ENCODE results near the gene NOL8.

Gene NOL8

DNA sequence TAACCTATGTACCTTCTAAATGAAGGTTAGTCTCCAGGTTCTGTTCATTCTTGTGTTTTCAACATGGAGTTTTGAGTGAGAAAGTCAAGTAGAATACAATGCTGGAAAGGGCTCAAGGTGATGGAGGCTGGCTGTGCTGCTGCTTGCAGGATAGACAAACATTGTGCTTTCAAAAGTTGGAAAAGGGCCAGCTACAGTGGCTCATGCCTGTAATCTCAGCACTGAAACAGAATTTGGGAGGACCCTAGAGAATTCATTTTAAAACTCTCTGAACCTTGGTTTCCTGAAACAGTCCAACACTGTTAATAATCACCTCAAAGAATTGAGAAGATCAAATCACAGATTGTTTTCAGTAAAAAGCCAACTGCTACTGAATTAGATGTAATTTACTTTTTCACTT lies 16.3 kb downstream of the NOL8 start:
- Histone ChIP-seq H3K9ac (ENCODE audit: low read length) (no peak overlapping the region), H3K9me3 (ENCODE audit: control insufficient read depth, low read depth, low read length) (no peaks in the 10 kb centered on the region), H3K27ac (ENCODE audit: low read length) (no peak overlapping the region), H3K36me3 (ENCODE audit: control insufficient read depth, low read depth, low read length) (peaks cover 81% of the 10 kb centered on the region), H3K4me1 (ENCODE audit: control insufficient read depth, low read depth, low read length) (no peaks in the 10 kb centered on the region), H3K4me3 (ENCODE audit: low read length) (no peak overlapping the region), H3K27me3 (ENCODE audit: control insufficient read depth, insufficient read depth, low read length) (no peaks in the 10 kb centered on the region)

DNA sequence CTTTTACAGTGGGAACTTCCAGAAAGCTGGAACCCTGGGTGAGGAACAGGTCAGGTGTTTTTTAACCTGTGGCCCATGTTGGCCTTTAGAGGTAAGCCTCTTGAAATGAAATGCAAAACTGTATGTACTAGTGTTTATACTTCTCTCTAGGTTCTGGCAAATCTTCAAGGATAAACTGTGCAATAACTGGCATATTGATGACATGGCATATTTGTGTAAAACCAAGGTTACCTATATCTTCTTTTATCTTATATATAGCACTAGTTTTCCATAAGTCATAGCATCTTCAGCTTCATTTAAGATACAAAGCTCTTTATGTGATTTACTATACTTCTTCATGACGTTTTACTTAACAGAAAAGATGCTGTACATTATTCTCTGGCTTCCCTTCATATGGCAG lies 24.2 kb downstream of the NOL8 start:
- peaks cover 90% of the 10 kb centered on the region for H3K36me3 ChIP-seq (ENCODE audit: control insufficient read depth, low read depth, low read length)
- H3K27me3 ChIP-seq (ENCODE audit: control insufficient read depth, insufficient read depth, low read length), result no peaks in the 10 kb centered on the region
- H3K27ac ChIP-seq (ENCODE audit: low read length), result no peak overlapping the region
- no peaks in the 10 kb centered on the region for H3K9me3 ChIP-seq (ENCODE audit: control insufficient read depth, low read depth, low read length)
- no peak overlapping the region for H3K4me3 ChIP-seq (ENCODE audit: low read length)
- no peaks in the 10 kb centered on the region for H3K4me1 ChIP-seq (ENCODE audit: control insufficient read depth, low read depth, low read length)
- H3K9ac ChIP-seq (ENCODE audit: low read length), result no peak overlapping the region

DNA sequence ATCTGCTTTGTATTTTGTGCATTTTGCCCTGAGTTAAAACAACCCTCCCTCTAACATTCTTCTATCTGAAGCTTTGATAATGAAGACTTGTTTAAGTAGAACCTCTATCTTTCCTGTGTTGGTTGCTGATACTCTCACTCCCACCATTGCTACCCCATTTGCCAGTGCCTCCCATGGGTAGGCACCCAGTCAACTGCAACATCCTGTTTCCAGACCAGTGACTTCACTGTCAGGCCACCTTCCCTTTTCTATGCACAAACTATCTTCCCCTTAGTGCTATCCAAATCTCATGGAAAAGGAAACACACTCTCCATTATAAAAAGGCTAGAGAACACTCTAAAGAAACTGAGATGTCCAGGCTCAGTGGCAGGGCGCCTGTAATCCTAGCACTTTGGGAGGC lies 26.0 kb downstream of the NOL8 start:
- Histone ChIP-seq H3K9ac (ENCODE audit: low read length) (no peak overlapping the region), H3K4me3 (ENCODE audit: low read length) (no peak overlapping the region), H3K4me1 (ENCODE audit: control insufficient read depth, low read depth, low read length) (no peaks in the 10 kb centered on the region), H3K36me3 (ENCODE audit: control insufficient read depth, low read depth, low read length) (peaks cover 73% of the 10 kb centered on the region), H3K9me3 (ENCODE audit: control insufficient read depth, low read depth, low read length) (no peaks in the 10 kb centered on the region), H3K27me3 (ENCODE audit: control insufficient read depth, insufficient read depth, low read length) (no peaks in the 10 kb centered on the region), H3K27ac (ENCODE audit: low read length) (no peak overlapping the region)

DNA sequence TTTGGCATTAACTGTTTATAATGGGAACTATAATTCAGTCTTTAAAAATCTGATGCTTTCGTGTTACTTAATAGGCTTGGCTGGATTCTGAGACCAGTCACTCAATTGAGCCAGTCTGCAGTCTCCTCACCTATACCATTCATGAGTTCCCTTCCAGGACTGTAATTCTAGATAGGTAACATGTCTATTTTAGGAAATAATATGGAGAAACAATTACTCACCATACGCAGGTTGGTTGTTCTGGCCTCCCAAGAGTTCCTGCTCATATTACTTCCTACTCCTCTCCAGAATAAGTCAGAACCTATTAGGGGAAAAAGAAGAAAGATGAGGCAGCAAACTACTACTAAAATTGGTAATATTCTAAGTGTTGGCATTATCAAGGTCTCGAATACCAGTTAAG lies 27.1 kb downstream of the NOL8 start:
- no peak overlapping the region for H3K4me3 ChIP-seq (ENCODE audit: low read length)
- no peaks in the 10 kb centered on the region for H3K9me3 ChIP-seq (ENCODE audit: control insufficient read depth, low read depth, low read length)
- H3K9ac ChIP-seq (ENCODE audit: low read length), result no peak overlapping the region
- no peaks in the 10 kb centered on the region for H3K4me1 ChIP-seq (ENCODE audit: control insufficient read depth, low read depth, low read length)
- H3K36me3 ChIP-seq (ENCODE audit: control insufficient read depth, low read depth, low read length), result peaks cover 62% of the 10 kb centered on the region
- no peaks in the 10 kb centered on the region for H3K27me3 ChIP-seq (ENCODE audit: control insufficient read depth, insufficient read depth, low read length)
- H3K27ac ChIP-seq (ENCODE audit: low read length), result no peak overlapping the region

DNA sequence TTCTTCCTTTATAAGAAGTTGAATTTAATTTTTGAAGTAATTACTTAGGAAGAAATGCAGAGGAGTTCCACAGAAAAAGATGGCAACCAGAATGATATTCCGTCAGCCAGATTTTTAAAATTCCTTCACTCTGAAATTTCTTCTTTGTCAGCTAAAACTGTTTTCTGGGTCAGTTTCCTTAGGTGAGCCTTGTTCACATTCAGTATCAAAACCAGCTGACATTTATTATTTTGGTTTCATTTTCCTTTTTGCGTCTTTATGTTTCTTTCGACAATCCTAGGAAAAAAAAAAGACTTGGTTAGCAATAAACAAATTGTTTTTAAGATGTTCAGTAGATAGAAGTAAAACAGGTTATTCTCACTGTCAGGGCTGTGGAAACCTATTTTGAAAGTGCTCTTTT lies 27.5 kb downstream of the NOL8 start:
- Histone ChIP-seq H3K9me3 (ENCODE audit: control insufficient read depth, low read depth, low read length) (no peaks in the 10 kb centered on the region), H3K27me3 (ENCODE audit: control insufficient read depth, insufficient read depth, low read length) (no peaks in the 10 kb centered on the region), H3K27ac (ENCODE audit: low read length) (no peak overlapping the region), H3K36me3 (ENCODE audit: control insufficient read depth, low read depth, low read length) (peaks cover 58% of the 10 kb centered on the region), H3K9ac (ENCODE audit: low read length) (no peak overlapping the region), H3K4me1 (ENCODE audit: control insufficient read depth, low read depth, low read length) (no peaks in the 10 kb centered on the region), H3K4me3 (ENCODE audit: low read length) (no peak overlapping the region)

DNA sequence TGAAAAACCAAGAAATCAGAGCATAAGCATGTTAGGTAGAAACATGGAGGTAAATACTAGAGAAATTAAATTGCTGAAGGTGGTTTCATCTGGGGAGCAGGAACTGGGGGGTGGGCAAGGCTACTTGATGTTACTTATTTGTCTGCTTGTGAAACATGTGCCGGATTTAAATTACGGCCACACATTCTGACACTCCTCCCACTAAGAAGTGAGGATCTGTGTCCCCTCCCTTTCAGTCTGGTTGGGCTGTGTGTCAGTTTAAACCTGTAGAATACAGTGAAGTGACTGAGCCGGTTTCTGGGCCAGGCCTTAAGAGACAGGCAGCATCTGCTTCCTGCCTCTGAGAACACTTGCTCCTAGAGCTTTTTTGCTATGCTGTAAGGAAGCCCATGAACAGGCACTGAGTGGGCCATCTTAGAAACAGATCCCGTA lies 29.3 kb downstream of the NOL8 start:
- Histone ChIP-seq H3K4me1 (ENCODE audit: control insufficient read depth, low read depth, low read length) (no peaks in the 10 kb centered on the region), H3K27ac (ENCODE audit: low read length) (no peak overlapping the region), H3K27me3 (ENCODE audit: control insufficient read depth, insufficient read depth, low read length) (no peaks in the 10 kb centered on the region), H3K9me3 (ENCODE audit: control insufficient read depth, low read depth, low read length) (no peaks in the 10 kb centered on the region), H3K36me3 (ENCODE audit: control insufficient read depth, low read depth, low read length) (peaks cover 43% of the 10 kb centered on the region), H3K9ac (ENCODE audit: low read length) (no peak overlapping the region), H3K4me3 (ENCODE audit: low read length) (no peak overlapping the region)

DNA sequence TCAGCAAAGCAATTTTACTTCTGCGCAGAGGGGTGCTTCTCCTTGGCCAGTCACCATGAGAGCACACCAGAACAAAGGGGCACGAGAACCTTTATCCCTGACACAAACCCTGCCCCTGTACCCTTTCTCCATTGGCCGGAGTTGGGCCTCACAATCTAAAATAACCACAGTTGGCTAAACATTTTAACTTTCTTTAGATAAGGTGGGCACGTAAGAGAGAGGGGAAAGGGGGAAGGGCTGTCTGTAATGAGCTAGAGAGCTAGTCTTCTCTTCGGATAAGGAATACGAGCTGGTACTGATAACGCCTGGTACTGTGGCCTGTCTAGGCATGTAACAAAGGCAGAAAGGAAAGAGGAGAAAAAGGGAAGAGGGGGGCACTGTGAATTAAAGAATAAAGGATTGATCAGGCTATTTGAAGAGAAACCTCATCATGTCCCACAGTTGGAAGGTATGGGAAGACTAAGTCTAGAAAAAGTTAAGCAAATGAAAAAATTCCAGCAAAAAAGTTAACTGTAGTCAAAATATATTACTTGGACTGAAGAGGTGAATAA lies 29.8 kb downstream of the NOL8 start:
- H3K4me1 ChIP-seq (ENCODE audit: control insufficient read depth, low read depth, low read length), result no peaks in the 10 kb centered on the region

DNA sequence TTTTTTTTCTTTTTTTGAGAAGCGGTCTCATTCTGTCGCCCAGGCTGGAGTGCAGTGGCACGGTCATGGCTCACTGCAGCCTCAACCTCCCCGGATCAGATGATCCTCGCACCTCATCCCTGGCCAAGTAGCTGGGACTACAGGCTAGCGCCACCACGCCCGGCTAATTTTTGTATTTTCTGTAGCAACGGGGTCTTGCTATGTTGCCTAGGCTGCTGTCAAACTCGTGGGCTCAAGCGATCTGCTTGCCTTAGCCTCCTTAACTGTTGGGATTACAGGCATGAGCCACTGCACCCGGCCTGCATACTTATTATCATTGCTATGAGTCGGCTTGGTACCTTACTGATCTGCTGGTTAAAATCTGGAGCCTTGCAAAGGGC lies 30.9 kb downstream of the NOL8 start:
- Histone ChIP-seq H3K36me3 (ENCODE audit: control insufficient read depth, low read depth, low read length) (peaks cover 43% of the 10 kb centered on the region), H3K9me3 (ENCODE audit: control insufficient read depth, low read depth, low read length) (no peaks in the 10 kb centered on the region), H3K9ac (ENCODE audit: low read length) (peak overlapping the region; percentile 96), H3K27ac (ENCODE audit: low read length) (peak overlapping the region; percentile 60), H3K4me3 (ENCODE audit: low read length) (peak overlapping the region; percentile 96), H3K4me1 (ENCODE audit: control insufficient read depth, low read depth, low read length) (no peaks in the 10 kb centered on the region), H3K27me3 (ENCODE audit: control insufficient read depth, insufficient read depth, low read length) (no peaks in the 10 kb centered on the region)

More for the DNA sequence above, 29.8 kb downstream of the NOL8 start:
- Histone ChIP-seq H3K36me3 (ENCODE audit: control insufficient read depth, low read depth, low read length) (peaks cover 43% of the 10 kb centered on the region), H3K9me3 (ENCODE audit: control insufficient read depth, low read depth, low read length) (no peaks in the 10 kb centered on the region), H3K9ac (ENCODE audit: low read length) (no peak overlapping the region), H3K27me3 (ENCODE audit: control insufficient read depth, insufficient read depth, low read length) (no peaks in the 10 kb centered on the region), H3K4me3 (ENCODE audit: low read length) (no peak overlapping the region), H3K27ac (ENCODE audit: low read length) (no peak overlapping the region)

DNA sequence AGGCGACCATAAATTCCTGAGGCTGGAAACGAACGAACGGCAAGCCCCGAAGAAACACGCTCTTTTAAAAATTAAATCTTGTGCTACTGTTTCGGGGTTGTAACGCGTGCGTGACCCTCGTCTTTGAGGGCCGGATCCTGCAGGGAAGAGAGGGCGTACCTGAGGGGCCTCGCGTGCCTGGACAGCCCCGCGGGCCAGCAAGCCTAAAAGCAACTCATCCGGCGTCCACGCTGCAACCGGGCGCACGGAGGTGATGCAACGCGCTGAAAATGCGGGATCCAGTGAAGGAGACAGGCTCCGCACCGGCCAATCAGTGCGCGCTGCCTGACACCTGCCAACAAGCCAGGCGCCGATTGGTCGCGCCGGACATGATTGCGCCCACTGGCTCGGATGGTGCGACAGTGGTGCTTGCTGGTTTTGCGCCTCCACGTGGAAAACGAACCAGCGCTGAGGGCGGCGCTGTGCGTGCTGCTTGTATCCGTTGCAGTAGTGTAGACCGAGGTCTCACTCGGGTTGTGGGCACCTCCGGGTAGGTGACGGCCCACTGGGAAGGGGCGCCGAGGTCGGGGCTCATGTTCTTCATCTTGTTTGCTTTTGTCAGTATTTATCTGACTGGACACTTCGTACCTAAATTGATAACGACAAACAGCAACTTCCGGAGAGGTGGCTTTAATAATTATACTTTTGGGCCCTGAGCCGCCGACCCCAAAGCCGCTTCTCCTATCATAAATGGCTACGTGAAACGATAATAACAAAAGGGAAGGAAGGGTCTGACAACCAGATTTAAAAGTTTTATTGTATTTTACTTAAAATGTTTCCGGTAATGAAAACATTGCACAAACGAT lies 31.5 kb downstream of the NOL8 start, which contains the start of gene IARS1:
Gene IARS1 (minus strand): TSS at position 246 of the 845 bp plus-strand sequence. CDS start 4,278 bp downstream, outside the sequence.
- Histone ChIP-seq H3K36me3 (ENCODE audit: control insufficient read depth, low read depth, low read length) (peaks cover 43% of the 10 kb centered on the region), H3K9ac (ENCODE audit: low read length) (peak within 1 kb of the TSS; percentile 96), H3K9me3 (ENCODE audit: control insufficient read depth, low read depth, low read length) (no peaks in the 10 kb centered on the region), H3K27me3 (ENCODE audit: control insufficient read depth, insufficient read depth, low read length) (no peaks in the 10 kb centered on the region), H3K4me1 (ENCODE audit: control insufficient read depth, low read depth, low read length) (no peaks in the 10 kb centered on the region), H3K27ac (ENCODE audit: low read length) (peak within 1 kb of the TSS; percentile 66), H3K4me3 (ENCODE audit: low read length) (peak within 1 kb of the TSS; percentile 96)

DNA sequence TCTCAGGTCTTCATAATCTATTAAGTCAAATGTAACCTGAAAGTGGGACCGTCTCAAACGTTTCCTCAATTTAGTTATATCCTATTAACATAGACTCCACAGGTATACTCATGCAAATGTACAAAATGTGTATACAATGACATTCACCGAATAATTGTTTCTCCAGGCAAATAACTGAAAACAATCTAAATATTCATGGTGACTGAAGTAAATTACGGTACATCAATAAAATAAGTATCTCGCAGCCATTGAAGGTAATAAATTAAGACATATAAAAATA lies 32.1 kb downstream of the NOL8 start:
- Histone ChIP-seq H3K27me3 (ENCODE audit: control insufficient read depth, insufficient read depth, low read length) (no peaks in the 10 kb centered on the region), H3K36me3 (ENCODE audit: control insufficient read depth, low read depth, low read length) (peaks cover 44% of the 10 kb centered on the region), H3K4me1 (ENCODE audit: control insufficient read depth, low read depth, low read length) (no peaks in the 10 kb centered on the region), H3K4me3 (ENCODE audit: low read length) (peak overlapping the region; percentile 96), H3K27ac (ENCODE audit: low read length) (peak overlapping the region; percentile 66), H3K9me3 (ENCODE audit: control insufficient read depth, low read depth, low read length) (no peaks in the 10 kb centered on the region), H3K9ac (ENCODE audit: low read length) (peak overlapping the region; percentile 96)

DNA sequence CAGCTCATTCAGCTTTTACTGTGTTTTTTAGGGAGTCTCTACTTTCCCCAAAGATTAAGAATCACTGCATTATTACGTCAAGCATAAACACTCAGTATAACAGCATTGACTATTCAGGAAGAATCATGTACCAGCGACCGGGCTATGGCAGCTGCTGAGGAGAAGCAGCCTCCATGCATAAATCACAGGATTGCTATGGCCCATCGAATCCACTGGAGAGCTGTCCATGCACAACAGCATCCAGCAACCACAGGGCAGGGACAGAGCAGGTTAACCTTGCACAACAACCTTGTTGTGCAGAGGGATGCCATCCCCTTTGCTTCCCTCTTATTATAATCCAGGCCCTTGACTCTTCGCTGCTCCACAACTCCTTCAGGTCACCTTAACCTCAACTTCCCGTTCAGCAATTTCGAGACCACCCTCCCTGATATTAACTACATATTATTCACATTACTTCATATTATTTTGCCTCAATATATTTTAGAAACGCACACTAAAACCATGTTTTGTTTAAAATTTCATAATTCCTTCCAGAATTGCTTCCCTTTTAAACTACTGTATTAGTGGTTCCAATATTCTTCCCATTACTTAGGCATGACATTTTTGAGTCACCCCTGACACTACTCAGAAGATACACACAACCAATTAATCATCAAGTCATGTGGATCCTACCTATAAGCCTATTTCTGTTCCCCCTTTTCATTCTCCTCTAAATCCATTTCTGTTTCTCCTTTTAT lies 32.6 kb downstream of the NOL8 start:
- Histone ChIP-seq H3K4me3 (ENCODE audit: low read length) (peak overlapping the region; percentile 96), H3K9ac (ENCODE audit: low read length) (peak overlapping the region; percentile 96), H3K27ac (ENCODE audit: low read length) (peak overlapping the region; percentile 66), H3K9me3 (ENCODE audit: control insufficient read depth, low read depth, low read length) (no peaks in the 10 kb centered on the region), H3K4me1 (ENCODE audit: control insufficient read depth, low read depth, low read length) (no peaks in the 10 kb centered on the region), H3K36me3 (ENCODE audit: control insufficient read depth, low read depth, low read length) (peaks cover 44% of the 10 kb centered on the region), H3K27me3 (ENCODE audit: control insufficient read depth, insufficient read depth, low read length) (no peaks in the 10 kb centered on the region)

Data from iPS-18a (cell line).